ENCODE measurements around the gene MYO16. TPM values are rescaled to one million over a fixed set of nuclear protein-coding genes. Genes with fewer than 3 reads are reported as not detected.

MYO16 gene
- total and polyA plus RNA-seq, 4 donors = 0.48 TPM; not detected in 3

DNA sequence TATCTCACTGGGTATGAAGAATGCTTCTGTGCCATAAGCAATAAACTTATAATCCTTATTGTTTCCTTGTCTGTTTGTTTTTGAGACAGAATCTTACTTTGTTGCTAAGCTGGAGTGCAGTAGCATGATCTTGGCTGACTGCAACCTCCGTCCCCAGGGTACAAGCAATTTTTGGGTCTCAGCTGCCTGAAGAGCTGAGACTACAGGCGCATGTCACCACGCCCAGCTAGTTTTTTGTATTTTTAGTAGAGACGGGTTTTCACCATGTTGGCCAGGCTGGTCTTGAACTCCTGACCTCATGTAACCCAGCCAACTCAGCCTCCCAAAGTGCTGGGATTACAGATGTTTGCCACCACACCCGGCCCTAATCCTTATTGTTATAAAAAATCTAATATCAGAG lies 112.5 kb downstream of the MYO16 start:
- 79 to 82% methylated on average over 5 of the region's 5 CpGs for WGBS, 2 donors
- no peak for ATAC-seq (ENCODE audit: low FRiP score)
- H3K9me3 ChIP-seq (ENCODE audit: control insufficient read depth, low read length) = no peaks in the 10 kb centered on the region

DNA sequence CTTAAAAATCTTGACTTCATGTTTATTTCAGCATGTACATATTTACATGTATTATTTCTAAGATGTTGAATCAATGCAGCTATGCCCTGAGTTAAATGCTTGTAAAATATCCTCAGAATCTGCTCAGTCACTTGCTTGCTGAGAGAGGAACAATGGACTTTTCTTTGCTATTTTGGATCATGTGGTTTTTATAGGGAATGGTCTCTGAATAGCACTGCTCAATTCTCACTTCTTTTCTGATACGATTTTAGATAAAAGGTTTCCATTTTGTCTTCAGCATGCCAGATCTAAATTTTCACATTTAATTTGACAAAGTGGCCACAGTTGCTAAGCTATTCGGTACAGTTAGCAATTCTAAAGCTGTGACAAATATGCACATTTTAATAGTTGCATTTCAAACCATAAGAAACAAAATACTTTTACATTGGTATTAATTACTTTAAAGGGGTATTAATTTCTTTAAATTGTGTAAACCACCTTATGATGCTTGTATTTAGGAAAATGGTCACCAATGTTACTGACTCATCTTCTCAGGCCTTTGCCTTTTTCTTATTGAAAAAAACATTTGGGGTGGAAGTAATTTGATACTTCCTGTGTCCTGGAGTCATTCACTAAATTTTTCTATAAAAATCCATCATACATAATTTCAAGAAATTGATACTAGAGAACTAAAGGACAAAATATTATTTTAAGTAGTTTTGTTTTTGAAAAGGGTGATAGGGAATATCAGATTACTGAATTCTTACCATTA lies 113.5 kb downstream of the MYO16 start:
- H3K27ac ChIP-seq (ENCODE audit: low read depth in 1 of 2, low read length in 2 of 2) = no peak overlapping the region
- H3K4me3 ChIP-seq (ENCODE audit: low read length in 2 of 2) = no peak overlapping the region
- no peaks in the 10 kb centered on the region for H3K27me3 ChIP-seq (ENCODE audit: control insufficient read depth in 1 of 2, insufficient read depth in 2 of 2, low read length in 1 of 2)
- H3K9me3 ChIP-seq (ENCODE audit: control insufficient read depth, low read length) = no peaks in the 10 kb centered on the region
- no peaks in the 10 kb centered on the region for H3K4me1 ChIP-seq (ENCODE audit: control insufficient read depth in 1 of 2, insufficient read depth in 2 of 2, low read length in 2 of 2)
- no peaks in the 10 kb centered on the region for H3K36me3 ChIP-seq (ENCODE audit: control insufficient read depth in 1 of 2, insufficient read depth in 2 of 2, low read length in 1 of 2)
- intact Hi-C loops (cut with DNase I) = no loop called here
- ATAC-seq (ENCODE audit: low FRiP score) (no peak), DNase-seq (no peak)
- WGBS, 2 donors = 66 to 73% methylated on average over 2 of the region's 2 CpGs

More for the DNA sequence above, 112.5 kb downstream of the MYO16 start:
- Histone ChIP-seq H3K36me3 (ENCODE audit: control insufficient read depth in 1 of 2, insufficient read depth in 2 of 2, low read length in 1 of 2) (no peaks in the 10 kb centered on the region), H3K4me1 (ENCODE audit: control insufficient read depth in 1 of 2, insufficient read depth in 2 of 2, low read length in 2 of 2) (no peaks in the 10 kb centered on the region), H3K4me3 (ENCODE audit: low read length in 2 of 2) (no peak overlapping the region), H3K27ac (ENCODE audit: low read depth in 1 of 2, low read length in 2 of 2) (no peak overlapping the region), H3K27me3 (ENCODE audit: control insufficient read depth in 1 of 2, insufficient read depth in 2 of 2, low read length in 1 of 2) (no peaks in the 10 kb centered on the region)
- no peak for DNase-seq
- intact Hi-C loops (cut with DNase I) = no loop called here

DNA sequence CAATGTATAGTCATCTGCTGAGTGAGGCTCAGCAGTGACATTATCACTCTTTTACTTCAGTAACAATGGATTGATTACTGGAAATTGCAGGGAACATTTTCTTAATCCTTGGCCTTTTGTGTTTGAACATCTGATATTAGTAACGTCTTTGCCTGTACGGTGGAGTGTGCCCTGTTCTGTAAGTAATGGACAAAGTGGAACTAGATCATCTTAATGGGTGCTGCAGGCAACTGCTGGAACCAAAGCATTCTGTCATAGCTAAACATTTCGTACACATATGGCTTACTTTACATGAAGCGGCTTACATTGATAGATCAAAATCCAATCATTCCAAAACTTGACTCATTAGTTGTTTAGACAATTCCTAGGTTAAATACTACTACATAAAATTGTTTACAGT lies 114.1 kb downstream of the MYO16 start:
- 76 to 77% methylated on average over 4 of the region's 4 CpGs for WGBS, 2 donors
- H3K9me3 ChIP-seq (ENCODE audit: control insufficient read depth, low read length) = no peaks in the 10 kb centered on the region
- no peak overlapping the region for H3K27ac ChIP-seq (ENCODE audit: low read depth in 1 of 2, low read length in 2 of 2)
- ATAC-seq (ENCODE audit: low FRiP score) (no peak), DNase-seq (no peak)
- no peaks in the 10 kb centered on the region for H3K4me1 ChIP-seq (ENCODE audit: control insufficient read depth in 1 of 2, insufficient read depth in 2 of 2, low read length in 2 of 2)
- H3K36me3 ChIP-seq (ENCODE audit: control insufficient read depth in 1 of 2, insufficient read depth in 2 of 2, low read length in 1 of 2) = no peaks in the 10 kb centered on the region
- H3K27me3 ChIP-seq (ENCODE audit: control insufficient read depth in 1 of 2, insufficient read depth in 2 of 2, low read length in 1 of 2) = no peaks in the 10 kb centered on the region
- no peak overlapping the region for H3K4me3 ChIP-seq (ENCODE audit: low read length in 2 of 2)
- intact Hi-C loops (cut with DNase I) = no loop called here

DNA sequence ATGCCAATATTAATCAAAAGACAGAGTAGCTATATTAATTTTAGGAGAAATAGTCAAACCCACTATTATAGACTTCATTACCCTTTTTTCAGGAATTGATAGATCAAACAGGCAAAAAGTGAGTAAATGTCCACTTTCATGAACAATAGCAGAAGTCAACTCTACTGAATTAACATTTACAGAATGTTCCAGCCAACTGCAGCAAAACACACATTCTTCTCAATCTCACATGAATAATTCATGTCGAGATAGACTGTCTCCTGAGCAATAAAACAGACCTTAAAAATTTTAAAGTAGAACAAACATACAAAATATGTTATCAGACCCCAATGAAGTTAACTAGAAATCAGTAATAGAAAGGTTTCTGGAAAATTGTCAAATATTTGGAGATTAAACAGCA lies 118.4 kb downstream of the MYO16 start:
- H3K9me3 ChIP-seq (ENCODE audit: control insufficient read depth, low read length) = no peaks in the 10 kb centered on the region
- intact Hi-C loops (cut with DNase I) = no loop called here
- no peaks in the 10 kb centered on the region for H3K27me3 ChIP-seq (ENCODE audit: control insufficient read depth in 1 of 2, insufficient read depth in 2 of 2, low read length in 1 of 2)
- DNase-seq = no peak
- no peak overlapping the region for H3K27ac ChIP-seq (ENCODE audit: low read depth in 1 of 2, low read length in 2 of 2)
- no peak for ATAC-seq (ENCODE audit: low FRiP score)
- H3K4me1 ChIP-seq (ENCODE audit: control insufficient read depth in 1 of 2, insufficient read depth in 2 of 2, low read length in 2 of 2) = no peaks in the 10 kb centered on the region
- H3K36me3 ChIP-seq (ENCODE audit: control insufficient read depth in 1 of 2, insufficient read depth in 2 of 2, low read length in 1 of 2) = no peaks in the 10 kb centered on the region
- WGBS, 2 donors = 18 to 23% methylated on average over 1 of the region's 1 CpG
- H3K4me3 ChIP-seq (ENCODE audit: low read length in 2 of 2) = no peak overlapping the region

DNA sequence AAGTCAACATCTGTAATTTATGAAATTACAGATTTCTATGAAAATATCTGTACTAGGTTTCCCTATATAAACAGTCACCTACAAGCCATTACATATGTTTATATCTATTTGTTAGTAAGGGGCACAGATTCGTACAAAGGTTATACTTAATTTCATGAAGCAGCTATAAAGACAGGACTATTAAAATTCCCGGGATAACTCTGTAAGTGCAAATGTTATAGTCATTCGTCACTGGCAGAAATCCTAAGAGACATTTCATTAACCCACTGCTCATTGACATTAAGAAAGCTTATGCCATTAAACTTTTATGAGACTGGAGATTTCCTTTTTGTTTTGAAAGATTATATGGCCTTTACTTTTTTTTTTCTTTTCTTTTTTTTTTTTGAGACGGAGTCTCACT lies 122.9 kb downstream of the MYO16 start:
- Histone ChIP-seq H3K4me1 (ENCODE audit: control insufficient read depth in 1 of 2, insufficient read depth in 2 of 2, low read length in 2 of 2) (no peaks in the 10 kb centered on the region), H3K9me3 (ENCODE audit: control insufficient read depth, low read length) (no peaks in the 10 kb centered on the region), H3K27me3 (ENCODE audit: control insufficient read depth in 1 of 2, insufficient read depth in 2 of 2, low read length in 1 of 2) (no peaks in the 10 kb centered on the region), H3K27ac (ENCODE audit: low read depth in 1 of 2, low read length in 2 of 2) (no peak overlapping the region), H3K4me3 (ENCODE audit: low read length in 2 of 2) (no peak overlapping the region), H3K36me3 (ENCODE audit: control insufficient read depth in 1 of 2, insufficient read depth in 2 of 2, low read length in 1 of 2) (no peaks in the 10 kb centered on the region)
- DNase-seq (no peak), ATAC-seq (ENCODE audit: low FRiP score) (no peak)
- intact Hi-C loops (cut with DNase I) = no loop called here
- 31 to 35% methylated on average over 4 of the region's 4 CpGs for whole genome bisulfite sequencing, 2 donors

DNA sequence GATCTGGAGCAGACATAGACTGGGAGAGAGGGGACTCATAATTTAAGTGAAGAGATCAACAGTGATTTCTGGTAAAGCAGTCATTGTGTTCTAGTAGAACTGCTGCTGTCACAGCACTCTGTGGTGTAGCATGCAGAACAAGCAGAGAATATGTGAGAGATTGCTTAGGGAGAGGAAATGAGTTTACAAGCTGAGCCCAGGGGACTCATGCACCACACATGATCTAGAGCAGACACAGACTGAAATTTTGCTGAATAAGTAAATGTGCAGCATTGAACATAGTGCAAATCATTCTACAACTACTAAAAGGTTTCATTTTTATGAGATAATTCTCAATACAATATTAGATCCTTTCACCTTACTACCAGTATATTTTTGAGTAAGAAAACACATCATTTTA lies 125.7 kb downstream of the MYO16 start:
- ATAC-seq (ENCODE audit: low FRiP score) = no peak
- no peaks in the 10 kb centered on the region for H3K4me1 ChIP-seq (ENCODE audit: control insufficient read depth in 1 of 2, insufficient read depth in 2 of 2, low read length in 2 of 2)
- H3K27me3 ChIP-seq (ENCODE audit: control insufficient read depth in 1 of 2, insufficient read depth in 2 of 2, low read length in 1 of 2) = no peaks in the 10 kb centered on the region
- H3K9me3 ChIP-seq (ENCODE audit: control insufficient read depth, low read length) = no peaks in the 10 kb centered on the region
- H3K36me3 ChIP-seq (ENCODE audit: control insufficient read depth in 1 of 2, insufficient read depth in 2 of 2, low read length in 1 of 2) = no peaks in the 10 kb centered on the region
- no peak for DNase-seq
- no peak overlapping the region for H3K4me3 ChIP-seq (ENCODE audit: low read length in 2 of 2)
- H3K27ac ChIP-seq (ENCODE audit: low read depth in 1 of 2, low read length in 2 of 2) = no peak overlapping the region
- intact Hi-C loops (cut with DNase I) = no loop called here

DNA sequence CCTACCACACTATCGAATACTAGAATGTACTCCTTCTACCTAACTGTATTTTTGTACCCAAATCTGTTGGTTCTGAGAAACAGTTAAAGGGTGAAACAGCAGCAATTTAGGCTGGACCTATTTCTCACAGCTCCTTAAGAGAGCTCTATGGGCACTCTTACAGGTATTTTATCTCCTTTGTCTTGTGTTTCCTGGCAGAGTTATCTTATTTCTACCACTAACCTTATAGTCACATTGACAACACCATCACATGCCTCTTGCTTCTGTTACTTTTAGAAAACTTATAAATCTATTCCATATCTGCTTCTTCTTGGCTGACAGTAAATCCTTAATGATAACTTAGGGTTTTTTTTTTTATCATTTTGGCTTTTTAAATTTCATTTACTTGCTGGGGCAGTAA lies 130.7 kb downstream of the MYO16 start:
- no peak overlapping the region for H3K27ac ChIP-seq (ENCODE audit: low read depth in 1 of 2, low read length in 2 of 2)
- no peaks in the 10 kb centered on the region for H3K36me3 ChIP-seq (ENCODE audit: control insufficient read depth in 1 of 2, insufficient read depth in 2 of 2, low read length in 1 of 2)
- no peaks in the 10 kb centered on the region for H3K27me3 ChIP-seq (ENCODE audit: control insufficient read depth in 1 of 2, insufficient read depth in 2 of 2, low read length in 1 of 2)
- peaks cover 2% of the 10 kb centered on the region for H3K9me3 ChIP-seq (ENCODE audit: control insufficient read depth, low read length)
- no peaks in the 10 kb centered on the region for H3K4me1 ChIP-seq (ENCODE audit: control insufficient read depth in 1 of 2, insufficient read depth in 2 of 2, low read length in 2 of 2)
- 79 to 84% methylated on average over 1 of the region's 1 CpG for WGBS, 2 donors
- H3K4me3 ChIP-seq (ENCODE audit: low read length in 2 of 2) = no peak overlapping the region
- no peak for DNase-seq
- no peak for ATAC-seq (ENCODE audit: low FRiP score)
- intact Hi-C loops (cut with DNase I) = no loop called here

DNA sequence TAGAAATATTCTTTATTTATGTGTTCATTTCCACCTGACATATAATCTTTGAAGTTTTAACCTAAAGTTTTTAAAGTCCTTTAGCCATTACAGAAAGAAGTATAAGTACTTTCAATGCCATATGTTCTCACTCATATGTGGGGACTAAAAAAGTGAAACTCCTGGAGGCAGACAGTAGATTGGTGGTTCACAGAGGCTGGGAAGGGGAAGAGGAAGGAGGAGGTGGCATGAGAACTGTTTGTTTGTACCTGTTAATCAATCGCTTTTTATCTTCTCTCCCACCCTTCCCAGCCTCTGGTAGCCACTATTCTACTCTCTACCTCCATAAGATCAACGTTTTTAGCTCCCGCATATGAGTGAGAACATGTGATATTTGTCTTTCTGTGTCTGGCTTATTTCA lies 131.1 kb downstream of the MYO16 start:
- no peak overlapping the region for H3K4me3 ChIP-seq (ENCODE audit: low read length in 2 of 2)
- ATAC-seq (ENCODE audit: low FRiP score) = no peak
- no peaks in the 10 kb centered on the region for H3K36me3 ChIP-seq (ENCODE audit: control insufficient read depth in 1 of 2, insufficient read depth in 2 of 2, low read length in 1 of 2)
- intact Hi-C loops (cut with DNase I) = no loop called here
- 53% methylated on average over 3 of the region's 3 CpGs for WGBS, 2 donors
- no peak overlapping the region for H3K27ac ChIP-seq (ENCODE audit: low read depth in 1 of 2, low read length in 2 of 2)
- H3K27me3 ChIP-seq (ENCODE audit: control insufficient read depth in 1 of 2, insufficient read depth in 2 of 2, low read length in 1 of 2) = no peaks in the 10 kb centered on the region
- DNase-seq = no peak
- H3K4me1 ChIP-seq (ENCODE audit: control insufficient read depth in 1 of 2, insufficient read depth in 2 of 2, low read length in 2 of 2) = no peaks in the 10 kb centered on the region
- peaks cover 2% of the 10 kb centered on the region for H3K9me3 ChIP-seq (ENCODE audit: control insufficient read depth, low read length)

DNA sequence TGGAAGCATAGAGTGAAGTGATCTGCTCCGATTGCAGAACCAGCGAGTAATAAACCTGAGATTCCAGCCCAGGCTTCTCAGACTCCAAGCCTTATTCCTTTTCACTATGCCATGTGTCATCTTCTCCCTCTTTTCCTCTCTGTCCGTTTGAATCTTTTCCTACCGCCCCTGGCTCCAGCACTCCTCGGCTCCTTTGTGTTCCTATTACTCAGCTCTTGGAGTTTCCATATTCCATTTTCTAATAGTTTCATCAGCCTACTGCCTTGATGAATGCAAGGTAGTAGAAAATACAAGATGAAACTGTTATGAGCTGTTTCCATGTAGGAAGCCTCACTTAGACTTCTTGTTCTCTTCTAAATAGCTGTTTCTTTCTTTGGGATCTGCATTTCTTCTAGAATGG lies 138.6 kb downstream of the MYO16 start:
- Histone ChIP-seq H3K9me3 (ENCODE audit: control insufficient read depth, low read length) (no peaks in the 10 kb centered on the region), H3K27ac (ENCODE audit: low read depth in 1 of 2, low read length in 2 of 2) (no peak overlapping the region), H3K27me3 (ENCODE audit: control insufficient read depth in 1 of 2, insufficient read depth in 2 of 2, low read length in 1 of 2) (no peaks in the 10 kb centered on the region), H3K36me3 (ENCODE audit: control insufficient read depth in 1 of 2, insufficient read depth in 2 of 2, low read length in 1 of 2) (no peaks in the 10 kb centered on the region), H3K4me3 (ENCODE audit: low read length in 2 of 2) (no peak overlapping the region), H3K4me1 (ENCODE audit: control insufficient read depth in 1 of 2, insufficient read depth in 2 of 2, low read length in 2 of 2) (no peaks in the 10 kb centered on the region)
- DNase-seq (no peak), ATAC-seq (ENCODE audit: low FRiP score) (no peak)
- 74 to 79% methylated on average over 5 of the region's 5 CpGs for WGBS, 2 donors
- intact Hi-C loops (cut with DNase I) = no loop called here

Measured in aorta (tissue), 5 donors.